SK-N-MC (cell line): ENCODE data around the gene TMEM11.

ENCODE experiments used
- EZH2 ChIP-seq: fragments of 200-600 bp; sonication (generic); IDR thresholded peaks from one replicate; pipeline ENCODE4 v1.6.1; 2017; ENCODE audit warnings: antibody characterized with exemption
- POLR2AphosphoS5 ChIP-seq: IDR thresholded peaks from 2 replicates; pipeline ENCODE4 v1.6.1; 2012; ENCODE audit warnings: mild to moderate bottlenecking, low read depth, low read length, borderline replicate concordance

- TF ChIP-seq POLR2AphosphoS5 = no peak
- no peak for TF ChIP-seq EZH2
Measured at GRCh38 chr17:21217346-21217745, 3.4 kb upstream of the TMEM11 start.
